NB4 (cell line): ENCODE measurements around the gene CD55.

ENCODE experiments used
- MYC ChIP-seq: IDR thresholded peaks from 2 replicates; pipeline ENCODE4 v1.6.1; 2011; ENCODE audit warnings: low read depth, low read length
- TF ChIP-seq, protein P1 (sequence below): IDR thresholded peaks from one replicate; pipeline ENCODE4 v1.5.1; 2012; ENCODE audit warnings: low read depth, low read length

DNA sequence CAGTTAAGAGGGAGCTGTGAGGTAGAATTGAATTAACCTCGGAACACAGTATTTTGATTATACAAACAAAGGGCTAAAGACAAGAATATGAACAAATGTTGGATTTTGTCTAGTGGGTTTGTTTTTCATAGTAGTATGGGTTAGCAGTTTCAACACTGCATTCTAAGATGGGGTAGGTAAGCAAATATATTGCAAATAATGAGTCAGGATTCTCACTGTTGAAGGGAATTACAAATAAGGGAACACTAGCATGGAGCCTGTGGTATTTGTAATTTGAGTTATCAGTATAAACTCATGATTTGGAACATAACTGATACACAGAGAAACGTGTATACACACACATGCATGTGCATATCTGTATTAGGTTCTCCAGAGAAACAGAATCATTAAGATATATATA lies 44.5 kb downstream of the CD55 start:
- TF ChIP-seq, protein P1, sequence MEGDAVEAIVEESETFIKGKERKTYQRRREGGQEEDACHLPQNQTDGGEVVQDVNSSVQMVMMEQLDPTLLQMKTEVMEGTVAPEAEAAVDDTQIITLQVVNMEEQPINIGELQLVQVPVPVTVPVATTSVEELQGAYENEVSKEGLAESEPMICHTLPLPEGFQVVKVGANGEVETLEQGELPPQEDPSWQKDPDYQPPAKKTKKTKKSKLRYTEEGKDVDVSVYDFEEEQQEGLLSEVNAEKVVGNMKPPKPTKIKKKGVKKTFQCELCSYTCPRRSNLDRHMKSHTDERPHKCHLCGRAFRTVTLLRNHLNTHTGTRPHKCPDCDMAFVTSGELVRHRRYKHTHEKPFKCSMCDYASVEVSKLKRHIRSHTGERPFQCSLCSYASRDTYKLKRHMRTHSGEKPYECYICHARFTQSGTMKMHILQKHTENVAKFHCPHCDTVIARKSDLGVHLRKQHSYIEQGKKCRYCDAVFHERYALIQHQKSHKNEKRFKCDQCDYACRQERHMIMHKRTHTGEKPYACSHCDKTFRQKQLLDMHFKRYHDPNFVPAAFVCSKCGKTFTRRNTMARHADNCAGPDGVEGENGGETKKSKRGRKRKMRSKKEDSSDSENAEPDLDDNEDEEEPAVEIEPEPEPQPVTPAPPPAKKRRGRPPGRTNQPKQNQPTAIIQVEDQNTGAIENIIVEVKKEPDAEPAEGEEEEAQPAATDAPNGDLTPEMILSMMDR = no peak
- no peak for TF ChIP-seq MYC
